PC-3 (cell line): ENCODE measurements around the gene F13A1.

Experiments
- EZH2 ChIP-seq: fragments of 300-600 bp; sonication (generic); IDR thresholded peaks from one replicate; pipeline ENCODE4 v1.6.1; 2017; ENCODE audit warnings: antibody characterized with exemption, mild to moderate bottlenecking, low read length; ENCODE audit not compliant: unreplicated experiment
- TF ChIP-seq, protein P1 (sequence below): fragments of 300-600 bp; sonication (generic); conservative IDR thresholded peaks from 2 replicates; pipeline ENCODE4 v1.5.1; 2017; ENCODE audit warnings: antibody characterized with exemption, low read depth, mild to moderate bottlenecking, low read length

DNA sequence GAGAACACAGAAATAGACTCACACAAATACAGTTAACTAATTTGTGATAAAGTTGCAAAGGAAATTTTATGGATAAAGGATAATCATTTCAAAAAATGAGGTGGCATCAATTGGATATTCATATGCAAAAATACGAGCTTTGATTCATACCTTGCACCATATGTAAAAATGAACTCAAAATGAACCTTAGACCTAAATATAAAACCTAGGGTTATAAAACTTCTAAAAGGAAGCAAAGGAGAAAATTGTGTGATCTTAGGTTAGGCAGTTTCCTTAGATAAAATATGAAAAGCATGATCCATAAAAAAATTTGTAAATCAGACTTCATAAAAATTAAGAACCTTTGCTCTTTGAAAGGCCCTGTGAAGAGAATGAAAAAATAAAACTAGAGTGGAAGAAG is 85.5 kb downstream of the F13A1 start:
- TF ChIP-seq, protein P1, sequence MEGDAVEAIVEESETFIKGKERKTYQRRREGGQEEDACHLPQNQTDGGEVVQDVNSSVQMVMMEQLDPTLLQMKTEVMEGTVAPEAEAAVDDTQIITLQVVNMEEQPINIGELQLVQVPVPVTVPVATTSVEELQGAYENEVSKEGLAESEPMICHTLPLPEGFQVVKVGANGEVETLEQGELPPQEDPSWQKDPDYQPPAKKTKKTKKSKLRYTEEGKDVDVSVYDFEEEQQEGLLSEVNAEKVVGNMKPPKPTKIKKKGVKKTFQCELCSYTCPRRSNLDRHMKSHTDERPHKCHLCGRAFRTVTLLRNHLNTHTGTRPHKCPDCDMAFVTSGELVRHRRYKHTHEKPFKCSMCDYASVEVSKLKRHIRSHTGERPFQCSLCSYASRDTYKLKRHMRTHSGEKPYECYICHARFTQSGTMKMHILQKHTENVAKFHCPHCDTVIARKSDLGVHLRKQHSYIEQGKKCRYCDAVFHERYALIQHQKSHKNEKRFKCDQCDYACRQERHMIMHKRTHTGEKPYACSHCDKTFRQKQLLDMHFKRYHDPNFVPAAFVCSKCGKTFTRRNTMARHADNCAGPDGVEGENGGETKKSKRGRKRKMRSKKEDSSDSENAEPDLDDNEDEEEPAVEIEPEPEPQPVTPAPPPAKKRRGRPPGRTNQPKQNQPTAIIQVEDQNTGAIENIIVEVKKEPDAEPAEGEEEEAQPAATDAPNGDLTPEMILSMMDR = no peak
- no peak for TF ChIP-seq EZH2
